Smooth muscle cell (in vitro differentiated cells): ENCODE measurements around the gene ELOVL6. TPM values are rescaled to one million over a fixed set of nuclear protein-coding genes. Genes with fewer than 3 reads are reported as not detected.

ENCODE experiments used
- DNase-seq: peaks from one replicate; lab custom pipeline; 2025; ENCODE audit not compliant: unreplicated experiment; lab: John Stamatoyannopoulos, UW
- H2AFZ ChIP-seq: fragments of 200-600 bp; sonication (generic); 2 replicates; pipeline ENCODE4 v1.6.0; 2016; ENCODE audit warnings: antibody characterized with exemption, low read depth, mild to moderate bottlenecking
- H3F3A ChIP-seq: fragments of 200-600 bp; sonication (generic); 2 replicates; pipeline ENCODE4 v1.6.0; 2017; ENCODE audit warnings: antibody characterized with exemption, low read depth
- H3K27ac ChIP-seq: fragments of 200-600 bp; sonication (generic); 2 replicates; pipeline ENCODE4 v1.5.1; 2016; ENCODE audit warnings: low read depth, mild to moderate bottlenecking
- H3K27me3 ChIP-seq: fragments of 200-600 bp; sonication (generic); 2 replicates; pipeline ENCODE4 v1.6.1; 2016; ENCODE audit warnings: low read depth, mild to moderate bottlenecking
- H3K36me3 ChIP-seq: fragments of 200-600 bp; sonication (generic); 2 replicates; pipeline ENCODE4 v1.5.1; 2016; ENCODE audit warnings: low read depth
- H3K4me1 ChIP-seq: fragments of 200-600 bp; sonication (generic); 2 replicates; pipeline ENCODE4 v1.5.1; 2016; ENCODE audit warnings: low read depth
- H3K4me2 ChIP-seq: fragments of 200-600 bp; sonication (generic); 2 replicates; pipeline ENCODE4 v1.6.0; 2016; ENCODE audit warnings: mild to moderate bottlenecking
- H3K4me3 ChIP-seq: fragments of 200-600 bp; sonication (generic); 2 replicates; pipeline ENCODE4 v1.5.1; 2016; ENCODE audit warnings: mild to moderate bottlenecking
- H3K79me2 ChIP-seq: fragments of 200-600 bp; sonication (generic); 2 replicates; pipeline ENCODE4 v1.6.0; 2016; ENCODE audit warnings: low read depth, mild to moderate bottlenecking
- H3K9ac ChIP-seq: fragments of 200-600 bp; sonication (generic); 2 replicates; pipeline ENCODE4 v1.6.0; 2016; ENCODE audit warnings: low read depth
- H3K9me3 ChIP-seq: fragments of 200-600 bp; sonication (generic); replicated peaks from 2 replicates; pipeline ENCODE4 v1.5.1; 2016; ENCODE audit warnings: low read depth
- H4K20me1 ChIP-seq: fragments of 200-600 bp; sonication (generic); 2 replicates; pipeline ENCODE4 v1.6.0; 2016; ENCODE audit warnings: low read depth
- CTCF ChIP-seq: fragments of 200-600 bp; sonication (generic); IDR thresholded peaks from 2 replicates; pipeline ENCODE4 v1.5.1; 2017; ENCODE audit warnings: borderline replicate concordance, mild to moderate bottlenecking, antibody characterized with exemption; ENCODE audit not compliant: insufficient read depth, poor library complexity, severe bottlenecking
- WGBS: methylation state at CpG from one replicate; pipeline ENCODE4 v1.1.7; 2016; ENCODE audit warnings: low lambda C conversion rate; 5-methylcytosine and 5-hydroxymethylcytosine counted together
- polyA plus RNA-seq: library from polyadenylated mRNA; unstranded; fragments of >200 nt; fragmentation: Nextera tagmentation; extraction: Ambion mirVana; gene quantifications from 2 replicates; pipeline ENCODE4 v1.2.1, GENCODE V29; 2016
- total RNA-seq: library from RNA; depleted of rRNA; stranded (reverse); fragments of >200 nt; gene quantifications from 2 replicates; pipeline ENCODE4 v1.2.3, GENCODE V29; 2014

Gene ELOVL6
- total and polyA plus RNA-seq, 2 experiments from 2014 or later: 7.8 to 11.6 TPM

- no peak overlapping the region for H3K27ac ChIP-seq
- TF ChIP-seq CTCF: no peak
- no peaks in the 10 kb centered on the region for H4K20me1 ChIP-seq
- no peak overlapping the region for H3K4me2 ChIP-seq
- H3K27me3 ChIP-seq: no peaks in the 10 kb centered on the region
- H3K4me1 ChIP-seq: peaks cover 14% of the 10 kb centered on the region
- H3K36me3 ChIP-seq: no peaks in the 10 kb centered on the region
- DNase-seq: no peak
- no peaks in the 10 kb centered on the region for H3K9me3 ChIP-seq
- H3F3A ChIP-seq: peaks cover 7% of the 10 kb centered on the region
- 96% methylated on average over 5 of the region's 5 CpGs for WGBS
- no peak overlapping the region for H3K4me3 ChIP-seq
- no peak overlapping the region for H3K9ac ChIP-seq
- H3K79me2 ChIP-seq: peaks cover 49% of the 10 kb centered on the region
- no peak overlapping the region for H2AFZ ChIP-seq
Measured at GRCh38 chr4:110190249-110190648, 8.2 kb downstream of the ELOVL6 start.

- H3K9me3 ChIP-seq: no peaks in the 10 kb centered on the region
- H3K79me2 ChIP-seq: peaks cover 55% of the 10 kb centered on the region
- H3K4me2 ChIP-seq: no peak overlapping the region
- WGBS: 91% methylated on average over 1 of the region's 1 CpG
- no peak overlapping the region for H3K4me3 ChIP-seq
- peaks cover 9% of the 10 kb centered on the region for H4K20me1 ChIP-seq
- H3K36me3 ChIP-seq: no peaks in the 10 kb centered on the region
- H3K4me1 ChIP-seq: peaks cover 19% of the 10 kb centered on the region
- no peak overlapping the region for H3K27ac ChIP-seq
- no peaks in the 10 kb centered on the region for H3K27me3 ChIP-seq
- no peaks in the 10 kb centered on the region for H3F3A ChIP-seq
- no peak for TF ChIP-seq CTCF
- no peak overlapping the region for H3K9ac ChIP-seq
- no peak for DNase-seq
- H2AFZ ChIP-seq: no peak overlapping the region
Measured at GRCh38 chr4:110188113-110188512, 10.3 kb downstream of the ELOVL6 start.

GRCh38 chr4:110184791-110185155 is 13.6 kb downstream of the ELOVL6 start:
- Histone ChIP-seq H3K27ac (no peak overlapping the region), H3K79me2 (peaks cover 53% of the 10 kb centered on the region), H3K36me3 (no peaks in the 10 kb centered on the region), H2AFZ (no peak overlapping the region), H3K27me3 (no peaks in the 10 kb centered on the region), H4K20me1 (peaks cover 9% of the 10 kb centered on the region), H3K4me2 (no peak overlapping the region), H3F3A (no peaks in the 10 kb centered on the region), H3K9me3 (no peaks in the 10 kb centered on the region), H3K9ac (no peak overlapping the region), H3K4me3 (no peak overlapping the region), H3K4me1 (peaks cover 19% of the 10 kb centered on the region)
- 53% methylated on average over 1 of the region's 1 CpG for whole genome bisulfite sequencing
- no peak for DNase-seq
- no peak for TF ChIP-seq CTCF

- Histone ChIP-seq H3K4me3 (no peak overlapping the region), H3K4me1 (peaks cover 19% of the 10 kb centered on the region), H3K4me2 (no peak overlapping the region), H3F3A (no peaks in the 10 kb centered on the region), H4K20me1 (peaks cover 9% of the 10 kb centered on the region), H3K9ac (no peak overlapping the region), H3K36me3 (no peaks in the 10 kb centered on the region), H3K9me3 (no peaks in the 10 kb centered on the region), H2AFZ (no peak overlapping the region), H3K27me3 (no peaks in the 10 kb centered on the region), H3K27ac (no peak overlapping the region), H3K79me2 (peaks cover 50% of the 10 kb centered on the region)
- DNase-seq: no peak
- 60% methylated on average over 4 of the region's 4 CpGs for WGBS
- no peak for TF ChIP-seq CTCF
Measured at GRCh38 chr4:110184140-110184790, 14.2 kb downstream of the ELOVL6 start.
